H9 (cell line): ENCODE measurements around the gene FGF9. TPM values are rescaled to one million over a fixed set of nuclear protein-coding genes. Genes with fewer than 3 reads are reported as not detected.

Source experiments
- DNase-seq: peaks from one replicate; pipeline ENCODE4 v3.0.0-alpha.2; 2017
- H2AFZ ChIP-seq: one replicate; pipeline ENCODE4 v1.6.1; 2013; ENCODE audit warnings: mild to moderate bottlenecking, low read length, control low read depth, moderate library complexity
- H2AK5ac ChIP-seq: 2 replicates; pipeline ENCODE4 v1.6.1; 2013; ENCODE audit warnings: low read length, control low read depth, mixed read lengths; ENCODE audit not compliant: insufficient read length
- H2BK120ac ChIP-seq: one replicate; pipeline ENCODE4 v1.6.1; 2013; ENCODE audit warnings: low read depth, mild to moderate bottlenecking, low read length, control low read depth, inconsistent platforms; ENCODE audit not compliant: poor library complexity, severe bottlenecking
- H2BK12ac ChIP-seq: 2 replicates; pipeline ENCODE4 v1.6.1; 2013; ENCODE audit warnings: low read length, control low read depth, mixed read lengths, low read depth; ENCODE audit not compliant: insufficient read length
- H2BK15ac ChIP-seq: 2 replicates; pipeline ENCODE4 v1.6.1; 2013; ENCODE audit warnings: low read depth, low read length, control low read depth
- H2BK20ac ChIP-seq: one replicate; pipeline ENCODE4 v1.6.1; 2013; ENCODE audit warnings: low read depth, mild to moderate bottlenecking, low read length, control low read depth, inconsistent platforms; ENCODE audit not compliant: poor library complexity, severe bottlenecking
- H2BK5ac ChIP-seq: 2 replicates; pipeline ENCODE4 v1.6.1; 2013; ENCODE audit warnings: low read length, control low read depth, mixed read lengths; ENCODE audit not compliant: insufficient read length
- H3K14ac ChIP-seq: 2 replicates; pipeline ENCODE4 v1.6.1; 2013; ENCODE audit warnings: low read length, control low read depth; ENCODE audit not compliant: insufficient read depth
- H3K18ac ChIP-seq: 2 replicates; pipeline ENCODE4 v1.6.1; 2013; ENCODE audit warnings: low read depth, mild to moderate bottlenecking, mixed read lengths, low read length, control low read depth; ENCODE audit not compliant: insufficient read length
- H3K23ac ChIP-seq: 2 replicates; pipeline ENCODE4 v1.6.1; 2013; ENCODE audit warnings: low read length, control low read depth, mixed read lengths, low read depth; ENCODE audit not compliant: insufficient read length
- H3K23me2 ChIP-seq: 2 replicates; pipeline ENCODE4 v1.6.1; 2013; ENCODE audit warnings: low read depth, mild to moderate bottlenecking, mixed read lengths, low read length, control low read depth; ENCODE audit not compliant: insufficient read length, poor library complexity, severe bottlenecking
- H3K27ac ChIP-seq: 2 replicates; pipeline ENCODE4 v1.5.1; 2013; ENCODE audit warnings: low read length, control low read depth, mixed read lengths, low read depth; ENCODE audit not compliant: insufficient read length
- H3K27me3 ChIP-seq: 2 replicates; pipeline ENCODE4 v1.6.1; 2013; ENCODE audit warnings: low read length, control low read depth, inconsistent platforms; ENCODE audit not compliant: insufficient read depth
- H3K4ac ChIP-seq: 2 replicates; pipeline ENCODE4 v1.6.1; 2013; ENCODE audit warnings: low read depth, mild to moderate bottlenecking, control low read depth, inconsistent platforms, low read length, moderate library complexity
- H3K4me1 ChIP-seq: 2 replicates; pipeline ENCODE4 v1.6.1; 2013; ENCODE audit warnings: low read length, control low read depth, inconsistent platforms; ENCODE audit not compliant: insufficient read depth
- H3K4me2 ChIP-seq: 2 replicates; pipeline ENCODE4 v1.6.1; 2013; ENCODE audit warnings: low read length, control low read depth, mixed read lengths; ENCODE audit not compliant: insufficient read length, insufficient read depth
- H3K56ac ChIP-seq: 2 replicates; pipeline ENCODE4 v1.6.1; 2013; ENCODE audit warnings: low read depth, mild to moderate bottlenecking, mixed read lengths, low read length, control low read depth; ENCODE audit not compliant: insufficient read length
- H3K79me1 ChIP-seq: 2 replicates; pipeline ENCODE4 v1.6.1; 2013; ENCODE audit warnings: low read depth, mild to moderate bottlenecking, moderate library complexity, low read length, control low read depth, inconsistent platforms; ENCODE audit not compliant: insufficient read depth, poor library complexity, severe bottlenecking
- H3K79me2 ChIP-seq: 2 replicates; pipeline ENCODE4 v1.6.1; 2013; ENCODE audit warnings: low read length, control low read depth, inconsistent platforms; ENCODE audit not compliant: insufficient read depth
- H3K9ac ChIP-seq: 2 replicates; pipeline ENCODE4 v1.6.1; 2013; ENCODE audit warnings: low read length, control low read depth, mixed read lengths; ENCODE audit not compliant: insufficient read length; ENCODE audit errors: extremely low read depth
- H3K9me3 ChIP-seq: one replicate; pipeline ENCODE4 v1.6.1; 2013; ENCODE audit warnings: low read depth, low read length, inconsistent platforms; ENCODE audit not compliant: control insufficient read depth
- H3T11ph ChIP-seq: one replicate; pipeline ENCODE4 v1.6.1; 2013; ENCODE audit warnings: mild to moderate bottlenecking, low read length, control low read depth, inconsistent platforms
- H4K20me1 ChIP-seq: one replicate; pipeline ENCODE4 v1.6.1; 2013; ENCODE audit not compliant: control insufficient read depth, insufficient read length, insufficient read depth
- H4K5ac ChIP-seq: 2 replicates; pipeline ENCODE4 v1.6.1; 2013; ENCODE audit warnings: low read depth, mild to moderate bottlenecking, mixed read lengths, low read length, control low read depth; ENCODE audit not compliant: insufficient read length
- H4K8ac ChIP-seq: replicated peaks from 2 replicates; pipeline ENCODE4 v1.6.1; 2013; ENCODE audit warnings: low read length, control low read depth, mixed read lengths, low read depth; ENCODE audit not compliant: insufficient read length
- H4K91ac ChIP-seq: 2 replicates; pipeline ENCODE4 v1.6.1; 2013; ENCODE audit warnings: low read depth, mild to moderate bottlenecking, moderate library complexity, mixed read lengths, low read length, control low read depth; ENCODE audit not compliant: insufficient read length
- H3K27ac Mint-ChIP-seq, 3 experiments: 2 replicates in 2 of 3; 3 replicates in 1 of 3; pipeline ENCODE4 v1.8.0; 2020 to 2021; ENCODE audit warnings: mixed read lengths in 3 of 3, mild to moderate bottlenecking in 1 of 3, moderate library complexity in 1 of 3
- H3K27me3 Mint-ChIP-seq: 2 replicates; pipeline ENCODE4 v1.8.0; 2021; ENCODE audit warnings: low read depth, mild to moderate bottlenecking, moderate library complexity, mixed read lengths
- H3K36me3 Mint-ChIP-seq, 3 experiments: 2 replicates in 2 of 3; 3 replicates in 1 of 3; pipeline ENCODE4 v1.8.0; 2020 to 2021; ENCODE audit warnings: low read depth in 3 of 3, mixed read lengths in 3 of 3; ENCODE audit not compliant: insufficient read depth in 1 of 3
- H3K4me1 Mint-ChIP-seq, 2 experiments: 2 replicates each; pipeline ENCODE4 v1.8.0; 2020; ENCODE audit warnings: mixed read lengths in 2 of 2
- H3K4me3 Mint-ChIP-seq, 2 experiments: 2 replicates in 1 of 2; 3 replicates in 1 of 2; pipeline ENCODE4 v1.8.0; 2020 to 2021; ENCODE audit warnings: mild to moderate bottlenecking in 2 of 2, mixed read lengths in 2 of 2, moderate library complexity in 1 of 2
- H3K9me3 Mint-ChIP-seq, 2 experiments: 2 replicates in 1 of 2; 3 replicates in 1 of 2; pipeline ENCODE4 v1.8.0; 2020; ENCODE audit warnings: mild to moderate bottlenecking in 2 of 2, mixed read lengths in 2 of 2, moderate library complexity in 1 of 2
- WGBS: extraction: QIAGEN DNeasy Blood & Tissue Kit; methylation state at CpG from one replicate; pipeline ENCODE4 v1.1.7; 2013; ENCODE audit warnings: missing lambda C conversion rate, low lambda C conversion rate, mixed read lengths; ENCODE audit not compliant: insufficient read length; ENCODE audit errors: extremely low coverage; 5-methylcytosine and 5-hydroxymethylcytosine counted together
- total RNA-seq: library from RNA; stranded (reverse); gene quantifications from 2 replicates; pipeline ENCODE4 v1.2.1, GENCODE V29; 2021
- TF ChIP-seq, protein P1 (sequence below): fragments of 200-600 bp; sonication (generic); conservative IDR thresholded peaks from 3 replicates; pipeline ENCODE4 v1.8.0; 2021; ENCODE audit warnings: antibody characterized with exemption, mild to moderate bottlenecking

The FGF9 gene
- total RNA-seq, 1 experiment from 2014 or later, result 0.22 TPM

DNA sequence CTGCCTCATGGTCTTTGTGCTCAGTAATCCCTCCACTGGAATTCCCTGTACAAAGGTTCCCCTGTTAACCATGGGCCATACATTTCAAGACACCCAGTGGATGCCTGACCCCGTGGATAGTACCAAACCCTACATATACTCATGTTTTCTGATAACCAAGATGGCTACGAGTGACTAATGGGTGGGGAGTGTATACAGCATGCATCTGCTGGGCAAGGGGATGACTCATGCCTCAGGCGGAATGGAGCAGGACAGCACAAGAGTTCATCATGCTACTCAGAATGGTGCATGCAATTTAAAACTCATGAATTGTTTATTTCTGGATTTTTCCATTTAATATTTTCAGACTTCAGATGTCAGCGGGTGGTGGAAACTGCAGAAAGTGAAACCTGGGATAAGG lies 13.3 kb upstream of the FGF9 start:
- Histone ChIP-seq H3K9me3 (no peaks in the 10 kb centered on the region), H4K8ac (no peak overlapping the region), H2BK12ac (no peak overlapping the region), H3K4ac (no peak overlapping the region), H2BK20ac (no peak overlapping the region), H3K4me2 (no peak overlapping the region), H3K4me1 (no peaks in the 10 kb centered on the region), H3K27ac (no peak overlapping the region), H3K23ac (no peak overlapping the region), H2AFZ (no peak overlapping the region), H3K14ac (no peak overlapping the region), H4K91ac (no peak overlapping the region), H3K79me2 (no peaks in the 10 kb centered on the region), H2BK5ac (no peak overlapping the region), H3K18ac (no peak overlapping the region), H3K23me2 (no peaks in the 10 kb centered on the region), H3K27me3 (no peaks in the 10 kb centered on the region), H4K20me1 (no peaks in the 10 kb centered on the region), H3K79me1 (no peaks in the 10 kb centered on the region), H2AK5ac (no peak overlapping the region), H3K9ac (no peak overlapping the region), H3K56ac (no peak overlapping the region), H2BK15ac (no peak overlapping the region), H2BK120ac (no peak overlapping the region), H3T11ph (no peak overlapping the region), H4K5ac (no peak overlapping the region)
- Mint-ChIP-seq H3K4me3 (no peak overlapping the region), H3K27ac (no peak overlapping the region), H3K27me3 (peaks cover 20% of the 10 kb centered on the region), H3K36me3 (peaks cover 0 to 7% (median 2%) of the 10 kb centered on the region in 3 experiments; a peak in 3 of 7 replicates), H3K4me1 (peaks cover 0 to 4% of the 10 kb centered on the region in 2 experiments; a peak in 1 of 4 replicates), H3K9me3 (peaks cover 19 to 22% of the 10 kb centered on the region in 2 experiments)
- no peak for DNase-seq
- TF ChIP-seq, protein P1, sequence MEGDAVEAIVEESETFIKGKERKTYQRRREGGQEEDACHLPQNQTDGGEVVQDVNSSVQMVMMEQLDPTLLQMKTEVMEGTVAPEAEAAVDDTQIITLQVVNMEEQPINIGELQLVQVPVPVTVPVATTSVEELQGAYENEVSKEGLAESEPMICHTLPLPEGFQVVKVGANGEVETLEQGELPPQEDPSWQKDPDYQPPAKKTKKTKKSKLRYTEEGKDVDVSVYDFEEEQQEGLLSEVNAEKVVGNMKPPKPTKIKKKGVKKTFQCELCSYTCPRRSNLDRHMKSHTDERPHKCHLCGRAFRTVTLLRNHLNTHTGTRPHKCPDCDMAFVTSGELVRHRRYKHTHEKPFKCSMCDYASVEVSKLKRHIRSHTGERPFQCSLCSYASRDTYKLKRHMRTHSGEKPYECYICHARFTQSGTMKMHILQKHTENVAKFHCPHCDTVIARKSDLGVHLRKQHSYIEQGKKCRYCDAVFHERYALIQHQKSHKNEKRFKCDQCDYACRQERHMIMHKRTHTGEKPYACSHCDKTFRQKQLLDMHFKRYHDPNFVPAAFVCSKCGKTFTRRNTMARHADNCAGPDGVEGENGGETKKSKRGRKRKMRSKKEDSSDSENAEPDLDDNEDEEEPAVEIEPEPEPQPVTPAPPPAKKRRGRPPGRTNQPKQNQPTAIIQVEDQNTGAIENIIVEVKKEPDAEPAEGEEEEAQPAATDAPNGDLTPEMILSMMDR, result no peak
- WGBS, result no CpG with 5 or more reads among the region's 4 CpGs
